ENCODE data around the gene TRAPPC10.
"Not testable (repeated sequence)": the region's sequence is repeated elsewhere in the genome, so short reads cannot be mapped to it uniquely, and the experiment has no call there.

The TRAPPC10 gene

DNA sequence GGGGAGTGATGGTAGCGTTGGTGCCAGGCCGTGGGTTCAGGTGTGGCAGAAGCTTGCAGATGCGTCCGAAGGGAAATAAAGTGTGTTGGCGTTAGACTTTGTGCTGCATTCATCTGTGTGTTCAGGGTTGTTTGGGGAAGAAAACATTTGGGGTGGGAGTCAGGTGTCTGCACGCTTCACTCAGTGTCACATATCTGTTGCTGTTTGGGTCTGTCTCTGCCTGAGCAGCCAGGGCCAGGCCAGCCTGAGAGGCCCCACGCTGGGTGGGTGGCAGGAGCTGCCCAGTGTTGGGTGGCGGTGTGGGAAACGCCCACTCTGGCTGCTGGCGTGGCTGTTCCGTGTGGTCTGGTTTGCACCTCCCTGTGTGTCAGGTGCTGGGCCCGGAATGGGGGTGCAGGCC, 133.5 kb downstream of the TRAPPC10 start:
- H3K9me3 ChIP-seq; H3K4me1 ChIP-seq; DNase-seq (ENCODE audit: low spot score in 2 of 2); H3K4me3 ChIP-seq; in situ Hi-C loops (cut with MboI; ENCODE audit: low sequenced_read_pairs); H3K36me3 ChIP-seq (replicated peaks); H3K27me3 ChIP-seq (ENCODE audit: low read depth): not testable (repeated sequence)

DNA sequence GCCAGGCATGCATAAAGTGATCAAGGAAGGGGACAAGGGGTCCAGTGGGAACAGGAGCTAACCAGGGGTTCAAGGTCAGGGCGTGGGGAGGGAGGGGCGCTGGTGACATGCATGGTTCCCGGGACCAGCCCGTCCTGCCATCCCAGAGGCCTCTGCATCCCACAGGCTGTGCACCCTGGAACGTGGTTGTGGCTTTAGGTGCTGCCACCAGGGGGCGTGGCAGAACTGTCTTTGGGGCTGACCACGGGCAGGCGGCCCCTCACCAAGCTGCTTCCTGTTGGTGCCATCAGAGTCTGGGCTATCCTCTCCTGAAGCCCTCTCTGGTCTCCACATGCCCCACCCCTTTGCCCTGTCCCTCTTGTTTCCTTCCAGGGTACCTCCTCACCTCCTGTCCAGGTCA, 135.0 kb downstream of the TRAPPC10 start:
- H3K4me1 ChIP-seq; H3K4me3 ChIP-seq; in situ Hi-C loops (cut with MboI; ENCODE audit: low sequenced_read_pairs); DNase-seq (ENCODE audit: low spot score in 2 of 2); H3K9me3 ChIP-seq; H3K36me3 ChIP-seq (replicated peaks); H3K27me3 ChIP-seq (ENCODE audit: low read depth): not testable (repeated sequence)

GRCh38 chr21:44150255-44150654, 138.1 kb downstream of the TRAPPC10 start:
- H3K27me3 ChIP-seq (ENCODE audit: low read depth); H3K36me3 ChIP-seq (replicated peaks); H3K9me3 ChIP-seq; in situ Hi-C loops (cut with MboI; ENCODE audit: low sequenced_read_pairs); H3K4me3 ChIP-seq; DNase-seq (ENCODE audit: low spot score in 2 of 2); H3K4me1 ChIP-seq: not testable (repeated sequence)

GRCh38 chr21:44153214-44153888, 141.2 kb downstream of the TRAPPC10 start:
- H3K27me3 ChIP-seq (ENCODE audit: low read depth); DNase-seq (ENCODE audit: low spot score in 2 of 2); in situ Hi-C loops (cut with MboI; ENCODE audit: low sequenced_read_pairs); H3K36me3 ChIP-seq (replicated peaks); H3K4me1 ChIP-seq; H3K4me3 ChIP-seq; H3K9me3 ChIP-seq: not testable (repeated sequence)

- H3K36me3 ChIP-seq (replicated peaks); in situ Hi-C loops (cut with MboI; ENCODE audit: low sequenced_read_pairs); DNase-seq (ENCODE audit: low spot score in 2 of 2): not testable (repeated sequence)
Measured at GRCh38 chr21:44153889-44154228, 141.8 kb downstream of the TRAPPC10 start.

GRCh38 chr21:44154816-44155230, 142.7 kb downstream of the TRAPPC10 start:
- H3K9me3 ChIP-seq; in situ Hi-C loops (cut with MboI; ENCODE audit: low sequenced_read_pairs); H3K36me3 ChIP-seq (replicated peaks); DNase-seq (ENCODE audit: low spot score in 2 of 2); H3K4me3 ChIP-seq; H3K27me3 ChIP-seq (ENCODE audit: low read depth); H3K4me1 ChIP-seq: not testable (repeated sequence)

More at GRCh38 chr21:44153889-44154228, 141.8 kb downstream of the TRAPPC10 start:
- not testable (repeated sequence) for H3K4me3 ChIP-seq; H3K27me3 ChIP-seq (ENCODE audit: low read depth); H3K9me3 ChIP-seq; H3K4me1 ChIP-seq

DNA sequence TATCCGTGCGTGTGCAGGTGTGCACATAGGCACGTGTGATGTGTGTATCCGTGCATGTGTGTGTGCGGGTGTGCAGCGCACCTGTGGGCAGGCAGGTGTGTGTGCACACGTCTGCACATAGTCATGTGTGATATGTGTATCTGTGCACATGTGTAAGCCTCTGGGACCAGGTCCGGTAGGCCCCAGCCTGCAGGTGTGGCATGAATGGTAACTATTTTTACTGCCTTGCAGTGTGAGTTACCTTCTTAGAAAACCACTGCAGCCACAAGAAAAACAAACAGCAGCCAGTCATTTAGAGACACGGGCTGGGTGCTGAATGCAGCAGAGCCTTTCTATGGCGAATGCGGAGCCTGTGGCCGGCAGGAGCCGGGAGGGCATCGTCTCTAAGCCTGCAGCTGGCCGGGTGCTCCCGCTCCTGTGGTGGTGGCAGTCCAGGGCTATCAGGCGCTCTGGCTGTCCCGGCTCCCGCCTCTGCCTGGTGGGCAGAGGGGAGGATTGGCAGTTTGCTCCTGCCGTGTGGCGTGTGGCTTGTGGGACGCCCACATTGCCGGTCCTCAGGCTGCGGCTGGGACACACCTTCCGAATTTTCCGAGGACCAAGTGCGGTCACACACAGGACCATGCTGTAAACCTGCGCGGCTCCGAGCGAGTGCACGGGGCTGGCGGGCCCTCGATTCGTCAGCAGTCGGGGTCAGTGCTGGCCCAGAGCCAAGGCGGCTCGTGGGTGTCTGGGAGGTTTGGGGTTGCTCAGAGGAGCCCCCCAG, 143.3 kb downstream of the TRAPPC10 start:
- H3K4me3 ChIP-seq; H3K4me1 ChIP-seq; H3K9me3 ChIP-seq; H3K27me3 ChIP-seq (ENCODE audit: low read depth); H3K36me3 ChIP-seq (replicated peaks); DNase-seq (ENCODE audit: low spot score in 2 of 2); in situ Hi-C loops (cut with MboI; ENCODE audit: low sequenced_read_pairs): not testable (repeated sequence)

DNA sequence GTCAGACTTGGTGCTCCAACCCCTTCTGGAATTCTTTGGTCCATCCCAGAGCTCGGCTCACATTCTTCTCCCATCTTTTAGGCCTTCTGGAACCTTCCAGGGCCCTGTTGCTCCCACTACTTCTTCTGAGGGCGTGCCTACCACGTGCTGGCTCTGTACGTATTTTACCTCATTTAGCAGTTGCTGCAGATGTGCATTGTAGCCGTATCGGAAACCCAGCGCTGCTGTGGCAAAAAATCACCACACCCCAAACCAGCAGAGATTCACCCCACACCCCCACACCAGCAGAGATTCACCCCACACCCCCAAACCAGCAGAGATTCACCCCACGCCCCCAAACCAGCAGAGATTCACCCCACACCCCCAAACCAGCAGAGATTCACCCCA, 143.9 kb downstream of the TRAPPC10 start:
- H3K27me3 ChIP-seq (ENCODE audit: low read depth); in situ Hi-C loops (cut with MboI; ENCODE audit: low sequenced_read_pairs); H3K9me3 ChIP-seq; H3K4me1 ChIP-seq; DNase-seq (ENCODE audit: low spot score in 2 of 2); H3K4me3 ChIP-seq; H3K36me3 ChIP-seq (replicated peaks): not testable (repeated sequence)

Measured in HAP-1 (cell line).